ENCODE measurements around the gene OR2T12.
"Not testable (repeated sequence)": the region's sequence is repeated elsewhere in the genome, so short reads cannot be mapped to it uniquely, and the experiment has no call there.

The OR2T12 gene, protein sequence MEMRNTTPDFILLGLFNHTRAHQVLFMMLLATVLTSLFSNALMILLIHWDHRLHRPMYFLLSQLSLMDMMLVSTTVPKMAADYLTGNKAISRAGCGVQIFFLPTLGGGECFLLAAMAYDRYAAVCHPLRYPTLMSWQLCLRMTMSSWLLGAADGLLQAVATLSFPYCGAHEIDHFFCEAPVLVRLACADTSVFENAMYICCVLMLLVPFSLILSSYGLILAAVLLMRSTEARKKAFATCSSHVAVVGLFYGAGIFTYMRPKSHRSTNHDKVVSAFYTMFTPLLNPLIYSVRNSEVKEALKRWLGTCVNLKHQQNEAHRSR

DNA sequence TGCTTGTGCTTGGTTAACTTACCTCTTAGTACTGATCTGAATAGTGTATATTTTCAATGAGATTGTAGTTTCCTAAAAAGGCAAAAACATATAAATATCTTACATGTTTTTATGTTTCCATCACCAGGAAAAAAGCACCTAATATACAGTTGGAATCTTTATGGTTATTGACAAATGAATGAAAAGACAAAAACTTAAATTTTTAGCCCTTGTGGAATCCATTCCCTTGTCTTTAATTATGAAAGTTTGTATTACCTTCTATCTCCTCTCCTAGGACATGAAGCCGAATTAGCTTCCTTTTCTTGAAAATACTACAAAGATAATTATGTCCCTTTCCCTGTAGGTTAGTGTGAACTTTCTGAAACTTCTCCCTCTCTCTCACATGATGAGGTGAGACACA is at the start of gene OR2T12:
TSS of gene OR2T12 (minus strand) at position 101 of the 400 bp plus-strand sequence. CDS start 7,846 bp downstream, outside the sequence.
- POLR2A ChIA-PET: no interaction called here
- TF ChIP-seq, protein P1, sequence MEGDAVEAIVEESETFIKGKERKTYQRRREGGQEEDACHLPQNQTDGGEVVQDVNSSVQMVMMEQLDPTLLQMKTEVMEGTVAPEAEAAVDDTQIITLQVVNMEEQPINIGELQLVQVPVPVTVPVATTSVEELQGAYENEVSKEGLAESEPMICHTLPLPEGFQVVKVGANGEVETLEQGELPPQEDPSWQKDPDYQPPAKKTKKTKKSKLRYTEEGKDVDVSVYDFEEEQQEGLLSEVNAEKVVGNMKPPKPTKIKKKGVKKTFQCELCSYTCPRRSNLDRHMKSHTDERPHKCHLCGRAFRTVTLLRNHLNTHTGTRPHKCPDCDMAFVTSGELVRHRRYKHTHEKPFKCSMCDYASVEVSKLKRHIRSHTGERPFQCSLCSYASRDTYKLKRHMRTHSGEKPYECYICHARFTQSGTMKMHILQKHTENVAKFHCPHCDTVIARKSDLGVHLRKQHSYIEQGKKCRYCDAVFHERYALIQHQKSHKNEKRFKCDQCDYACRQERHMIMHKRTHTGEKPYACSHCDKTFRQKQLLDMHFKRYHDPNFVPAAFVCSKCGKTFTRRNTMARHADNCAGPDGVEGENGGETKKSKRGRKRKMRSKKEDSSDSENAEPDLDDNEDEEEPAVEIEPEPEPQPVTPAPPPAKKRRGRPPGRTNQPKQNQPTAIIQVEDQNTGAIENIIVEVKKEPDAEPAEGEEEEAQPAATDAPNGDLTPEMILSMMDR (IDR thresholded peaks at IDR 0.05; ENCODE audit: control extremely low read depth, extremely low read depth, low read depth, missing control alignments): no peak
- DNase-seq (ENCODE audit: extremely low spot score): no peak
- CTCF ChIA-PET: no interaction called here

DNA sequence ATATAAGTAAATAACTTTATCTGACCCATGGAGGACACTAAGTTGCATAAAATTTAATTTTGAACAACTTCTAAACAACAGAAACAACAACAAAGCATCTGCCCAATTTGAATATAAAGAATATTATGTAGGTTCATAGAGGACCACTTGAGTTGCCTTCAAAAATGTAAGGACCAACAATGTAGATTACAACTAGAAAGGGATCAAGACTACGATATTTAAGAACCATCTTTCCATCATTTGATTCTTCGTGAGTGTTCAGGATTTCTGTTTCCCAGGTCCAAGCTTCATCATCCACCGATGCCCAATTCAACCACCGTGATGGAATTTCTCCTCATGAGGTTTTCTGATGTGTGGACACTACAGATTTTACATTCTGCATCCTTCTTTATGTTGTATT is 45.3 kb upstream of the OR2T12 start, which contains the start of gene OR14C36:
TSS of gene OR14C36 (plus strand) at position 301 of the 400 bp plus-strand sequence. CDS start at position 301, 0 bp downstream.
- POLR2A ChIA-PET: no interaction called here
- TF ChIP-seq, protein P1 (IDR thresholded peaks at IDR 0.05; ENCODE audit: control extremely low read depth, extremely low read depth, low read depth, missing control alignments): no peak
- CTCF ChIA-PET: no interaction called here
- DNase-seq (ENCODE audit: extremely low spot score): no peak

DNA sequence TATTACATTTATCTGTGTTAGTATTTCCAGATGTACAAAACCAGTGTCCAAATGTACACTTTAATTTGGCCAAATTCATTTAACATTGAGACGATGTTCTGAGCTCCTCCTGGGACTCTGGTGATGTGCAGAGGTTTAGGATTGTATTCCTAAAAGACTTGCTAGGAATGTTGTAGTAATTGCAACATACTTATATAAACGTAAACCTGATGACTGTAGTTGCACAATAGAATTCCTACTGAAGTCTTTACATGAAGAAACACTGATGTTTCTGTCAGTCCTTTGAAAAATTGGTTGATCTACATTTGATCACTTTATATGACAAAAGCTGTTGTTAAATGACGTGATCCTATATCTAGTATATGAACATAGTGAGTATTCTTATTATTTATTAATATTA is 40.2 kb upstream of the OR2T12 start:
- ChIA-PET CTCF (interaction anchor here (1.2 to 1.4 kb wide), 2 partner anchors 8 to 11 kb away, joined by 3 to 5 read pairs; no protein-coding TSS in a partner anchor), POLR2A (no interaction called here)
- DNase-seq (ENCODE audit: extremely low spot score): no peak
- TF ChIP-seq, protein P1 (IDR thresholded peaks at IDR 0.05; ENCODE audit: control extremely low read depth, extremely low read depth, low read depth, missing control alignments): no peak

DNA sequence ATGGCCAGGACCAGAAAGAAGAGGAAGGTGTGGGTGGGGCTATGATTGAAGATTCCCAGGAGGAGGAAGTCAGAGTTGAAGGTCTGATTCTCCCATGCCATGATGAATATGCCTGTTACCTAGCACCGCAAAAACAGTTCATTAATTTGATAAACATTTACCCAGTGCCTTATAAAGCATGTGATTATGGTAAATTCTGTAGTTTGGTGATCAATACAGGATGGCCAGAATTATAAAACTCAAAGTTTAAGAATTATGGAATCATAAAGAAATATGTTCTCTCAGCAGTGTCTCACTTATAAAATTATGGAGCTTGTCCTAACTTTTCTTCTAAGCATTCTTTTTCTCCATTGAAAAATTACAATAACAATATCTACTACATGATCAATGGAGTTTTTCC is 21.2 kb upstream of the OR2T12 start, which contains the start of gene OR2M7:
TSS of gene OR2M7 (minus strand) at position 101 of the 400 bp plus-strand sequence. CDS start at position 101, 0 bp downstream.
- POLR2A ChIA-PET: no interaction called here
- DNase-seq (ENCODE audit: extremely low spot score): no peak
- TF ChIP-seq, protein P1 (IDR thresholded peaks at IDR 0.05; ENCODE audit: control extremely low read depth, extremely low read depth, low read depth, missing control alignments): no peak
- CTCF ChIA-PET: no interaction called here

DNA sequence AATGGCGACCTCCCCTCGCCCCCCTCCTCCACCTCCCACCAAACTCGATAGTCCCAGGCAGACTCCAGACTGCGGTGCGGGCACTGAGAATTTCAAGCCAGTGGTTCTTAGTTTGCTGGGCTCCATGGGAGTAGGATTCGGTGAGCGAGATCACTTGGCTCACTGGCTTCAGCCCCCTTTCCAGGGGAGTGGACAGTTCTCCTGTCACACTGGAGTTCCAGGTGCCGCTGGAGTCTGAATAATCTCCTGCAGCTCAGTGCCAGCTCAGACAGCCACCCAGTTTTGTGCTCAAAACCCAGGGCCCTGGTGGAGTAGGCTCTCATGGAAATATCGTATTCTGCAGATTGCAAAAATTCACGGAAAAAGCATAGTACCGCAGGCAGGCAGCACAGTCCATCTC is 13.6 kb upstream of the OR2T12 start:
- TF ChIP-seq, protein P1 (IDR thresholded peaks at IDR 0.05; ENCODE audit: control extremely low read depth, extremely low read depth, low read depth, missing control alignments): no peak
- no peak for DNase-seq (ENCODE audit: extremely low spot score)
- CTCF ChIA-PET: no interaction called here
- POLR2A ChIA-PET: no interaction called here

DNA sequence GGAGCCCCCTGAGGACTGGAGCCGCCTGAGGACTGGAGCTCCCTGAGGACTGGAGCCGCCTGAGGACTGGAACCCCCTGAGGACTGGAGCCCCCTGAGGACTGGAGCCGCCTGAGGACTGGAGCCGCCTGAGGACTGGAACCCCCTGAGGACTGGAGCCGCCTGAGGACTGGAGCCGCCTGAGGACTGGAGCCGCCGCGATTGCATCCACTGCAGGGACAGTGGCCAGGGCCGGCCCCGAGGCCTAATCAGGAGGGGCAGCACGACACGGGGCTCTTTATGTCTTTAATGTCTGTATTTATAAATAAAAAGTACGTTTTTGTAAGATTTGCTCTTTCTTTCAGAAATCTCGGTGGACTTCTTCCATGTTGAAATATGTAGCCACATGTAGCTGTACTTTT is 3.5 kb upstream of the OR2T12 start:
- POLR2A ChIA-PET; DNase-seq (ENCODE audit: extremely low spot score); CTCF ChIA-PET: not testable (repeated sequence)

DNA sequence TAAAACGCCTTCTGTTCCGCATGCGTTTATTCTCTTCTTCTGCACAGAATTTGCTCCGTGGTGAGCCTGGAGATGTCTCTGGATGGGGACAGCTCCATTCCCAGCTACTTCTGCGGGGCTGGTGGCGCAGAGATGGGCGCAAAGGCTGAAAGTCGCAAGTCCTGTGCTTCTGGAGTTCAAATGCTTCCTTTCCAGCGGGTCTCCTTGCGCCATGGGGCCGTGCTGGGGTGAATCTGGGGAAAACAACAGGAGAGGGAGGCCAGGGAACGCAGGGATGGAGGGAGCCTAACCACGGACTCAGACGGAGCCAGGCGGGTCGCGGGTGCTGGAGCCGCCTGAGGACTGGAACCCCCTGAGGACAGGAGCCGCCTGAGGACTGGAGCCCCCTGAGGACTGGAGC is 2.9 kb upstream of the OR2T12 start:
- CTCF ChIA-PET: no interaction called here
- DNase-seq (ENCODE audit: extremely low spot score): no peak
- POLR2A ChIA-PET: no interaction called here
- TF ChIP-seq, protein P1 (IDR thresholded peaks at IDR 0.05; ENCODE audit: control extremely low read depth, extremely low read depth, low read depth, missing control alignments): no peak

DNA sequence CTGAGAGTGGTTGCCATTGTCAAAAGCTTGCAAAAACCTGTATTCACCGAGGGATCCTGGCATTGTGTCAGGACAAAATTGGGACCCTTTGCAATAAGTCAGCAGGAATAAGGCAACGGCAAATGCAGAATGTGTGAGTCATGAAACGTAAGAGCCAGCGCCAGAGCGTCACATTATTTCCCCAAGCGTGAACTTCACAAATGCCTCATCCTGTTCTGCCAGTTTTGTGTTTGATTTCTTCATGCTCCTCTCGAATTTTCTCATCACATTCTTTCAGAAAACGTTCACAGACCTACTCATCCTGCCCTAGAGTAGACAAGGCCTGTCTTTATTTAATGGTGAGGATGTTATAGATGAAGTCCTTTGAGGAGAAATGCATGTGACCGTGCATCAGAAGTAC is 2.4 kb upstream of the OR2T12 start:
- DNase-seq (ENCODE audit: extremely low spot score); CTCF ChIA-PET; POLR2A ChIA-PET: not testable (repeated sequence)

Data from GM10248 (cell line).